BJ (cell line): ENCODE data around the gene GPR146. TPM values are rescaled to one million over a fixed set of nuclear protein-coding genes. Genes with fewer than 3 reads are reported as not detected.
A peak's percentile ranks its signal among the peaks of the same experiment; 100 is the strongest.

Source experiments
- CTCF ChIA-PET: fragments of 350-600 bp; formaldehyde crosslinking; extraction: SDS; loops from one replicate; lab custom pipeline; 2021; ENCODE audit warnings: antibody characterized with exemption, inconsistent platforms; lab: Yijun Ruan, JAX
- POLR2A ChIA-PET: fragments of 300-600 bp; sonication (Branson Sonifier 250); formaldehyde crosslinking; extraction: SDS; loops from one replicate; lab custom pipeline; 2021; ENCODE audit warnings: antibody characterized with exemption; lab: Charles Lee
- DNase-seq: peaks from one replicate; pipeline ENCODE4 v3.0.0-alpha.2; 2011; ENCODE audit warnings: low read depth
- H3K27me3 ChIP-seq: 2 replicates; pipeline ENCODE4 v1.6.0; 2011; ENCODE audit warnings: low read length; ENCODE audit not compliant: control insufficient read depth, insufficient read depth
- H3K36me3 ChIP-seq: 2 replicates; pipeline ENCODE4 v1.5.1; 2011; ENCODE audit warnings: low read length; ENCODE audit not compliant: control insufficient read depth, insufficient read depth
- H3K4me3 ChIP-seq: 2 replicates; pipeline ENCODE4 v1.5.1; 2011; ENCODE audit warnings: low read depth, mild to moderate bottlenecking, control low read depth, low read length
- CTCF ChIP-seq: IDR thresholded peaks from 2 replicates; pipeline ENCODE4 v1.5.1; 2011; ENCODE audit warnings: low read depth, mild to moderate bottlenecking, control low read depth, inconsistent platforms, low read length, moderate library complexity; ENCODE audit not compliant: insufficient read depth
- polyA plus RNA-seq: library from polyadenylated mRNA; depleted of rRNA; stranded (reverse); fragments of >200 nt; gene quantifications from 2 replicates; pipeline ENCODE4 v1.2.3, GENCODE V29; 2011

Gene GPR146
- polyA plus RNA-seq, 1 experiment: 4.5 TPM

GRCh38 chr7:1087465-1087814, 43.1 kb downstream of the GPR146 start:
- no peak for DNase-seq
- CTCF ChIA-PET: interaction anchor here (0.6 to 5.7 kb wide), 10 partner anchors 8 to 94 kb away, joined by 3 to 42 read pairs (median 6); no protein-coding TSS in a partner anchor
- POLR2A ChIA-PET: no interaction called here
- Histone ChIP-seq H3K27me3 (no peaks in the 10 kb centered on the region), H3K36me3 (peaks cover 3% of the 10 kb centered on the region), H3K4me3 (no peak overlapping the region; the same call in 1 of the 2 replicates)
- no peak for TF ChIP-seq CTCF

DNA sequence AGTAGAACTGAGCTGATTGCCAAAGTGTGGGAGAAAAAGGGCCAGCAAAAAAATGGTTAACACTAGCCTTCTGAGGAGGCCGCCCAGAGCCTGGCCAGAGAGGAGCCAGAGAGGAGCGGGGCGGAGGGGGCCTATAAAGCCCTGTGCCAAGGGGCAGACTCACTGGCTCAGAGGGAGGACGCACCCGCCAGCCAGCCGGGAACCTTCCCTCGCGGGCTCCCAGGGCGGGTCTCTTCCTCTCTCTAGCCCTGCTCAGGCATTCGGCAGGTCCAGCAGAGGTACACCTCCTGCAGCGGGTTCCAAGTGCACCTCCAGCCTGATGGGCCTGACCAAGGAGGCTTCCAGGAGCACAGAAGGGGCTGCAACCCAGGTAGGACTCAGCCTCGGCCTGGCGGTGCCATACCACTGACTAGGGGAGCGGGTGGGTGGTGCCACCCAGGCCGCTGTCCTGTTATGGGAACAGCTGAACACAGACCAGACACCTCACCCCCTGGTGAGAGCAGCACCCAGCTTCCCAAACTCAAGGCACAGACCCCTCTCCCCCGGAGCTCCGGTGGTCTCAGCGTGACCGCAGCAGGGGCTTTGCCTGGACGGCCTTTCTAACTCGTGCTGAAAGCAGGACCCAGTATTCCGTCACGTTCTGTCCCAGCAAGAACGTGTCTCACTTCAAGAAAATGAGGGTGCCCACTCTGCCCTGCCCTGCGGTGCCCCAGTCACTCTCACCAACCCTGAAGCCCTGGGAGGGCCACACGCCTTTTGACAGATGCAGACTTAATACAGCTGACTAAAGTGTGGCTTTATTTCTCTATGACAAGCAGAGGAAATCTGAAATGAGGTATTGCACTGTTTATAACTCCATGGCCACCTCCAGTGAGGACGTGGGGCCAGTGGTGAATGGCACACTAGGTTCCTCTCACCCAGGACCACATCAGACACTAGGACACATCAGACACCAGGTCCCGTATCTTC, 43.9 kb downstream of the GPR146 start, which contains the start of gene GPER1:
Gene GPER1, plus strand, starts transcription at position 162 of the 969 bp plus-strand sequence. CDS start 3,616 bp downstream, outside the sequence.
- POLR2A ChIA-PET: no interaction called here
- no peak for TF ChIP-seq CTCF
- peaks cover 6% of the 10 kb centered on the region for H3K36me3 ChIP-seq
- H3K4me3 ChIP-seq: peak within 1 kb of the TSS; percentile 48
- DNase-seq: no peak
- CTCF ChIA-PET: interaction anchor here (1.2 to 5.7 kb wide), 9 partner anchors 9 to 94 kb away, joined by 3 to 42 read pairs (median 6); no protein-coding TSS in a partner anchor
- no peaks in the 10 kb centered on the region for H3K27me3 ChIP-seq

GRCh38 chr7:1090236-1090635, 45.9 kb downstream of the GPR146 start:
- Histone ChIP-seq H3K4me3 (no peak overlapping the region), H3K36me3 (peaks cover 8% of the 10 kb centered on the region), H3K27me3 (no peaks in the 10 kb centered on the region)
- no peak for DNase-seq
- ChIA-PET POLR2A (no interaction called here), CTCF (interaction anchor here (3.5 kb wide), 1 partner anchor 85 kb away, joined by 10 read pairs; no protein-coding TSS in a partner anchor)
- TF ChIP-seq CTCF: no peak

GRCh38 chr7:1090686-1091643, 46.6 kb downstream of the GPR146 start:
- no peaks in the 10 kb centered on the region for H3K27me3 ChIP-seq
- TF ChIP-seq CTCF: no peak
- ChIA-PET POLR2A (no interaction called here), CTCF (interaction anchor here (0.9 to 1.9 kb wide), 4 partner anchors 25 to 98 kb away, joined by 3 to 5 read pairs (median 4); no protein-coding TSS in a partner anchor)
- DNase-seq: no peak
- H3K36me3 ChIP-seq: peaks cover 8% of the 10 kb centered on the region
- H3K4me3 ChIP-seq: no peak overlapping the region
